ENCODE results near the gene NADK2. TPM values are rescaled to one million over a fixed set of nuclear protein-coding genes. Genes with fewer than 3 reads are reported as not detected.
"Not testable (repeated sequence)": the region's sequence is repeated elsewhere in the genome, so short reads cannot be mapped to it uniquely, and the experiment has no call there.

The NADK2 gene
- total RNA-seq, 2 donors from 2014 or later = 23.4 to 30.1 TPM

GRCh38 chr5:36193746-36194145 lies 48.0 kb downstream of the NADK2 start:
- intact Hi-C loops (cut with DNase I) = no loop called here
- peaks cover 0 to 11% (median 0%) of the 10 kb centered on the region in 3 donors for H3K9me3 ChIP-seq
- H3K36me3 ChIP-seq (replicated peaks in 1 of 2; ENCODE audit: insufficient read depth in 1 of 2, low read depth in 2 of 2) = peaks cover 9 to 16% of the 10 kb centered on the region in 2 donors
- WGBS, 2 donors = 67 to 70% methylated on average over 5 of the region's 5 CpGs
- DNase-seq = no peak
- TF ChIP-seq POLR2A (IDR thresholded peaks at IDR 0.05) (no peak), CTCF (IDR thresholded peaks at IDR 0.05) (no peak)
- no peak overlapping the region for H3K4me3 ChIP-seq
- H3K4me1 ChIP-seq = peaks cover 7% of the 10 kb centered on the region
- no peak for ATAC-seq
- H3K27ac ChIP-seq = no peak overlapping the region
- H3K27me3 ChIP-seq = no peaks in the 10 kb centered on the region

GRCh38 chr5:36184408-36184807 lies 57.3 kb downstream of the NADK2 start:
- H3K4me3 ChIP-seq; H3K4me1 ChIP-seq; H3K36me3 ChIP-seq (replicated peaks in 1 of 2; ENCODE audit: insufficient read depth in 1 of 2, low read depth in 2 of 2); H3K27ac ChIP-seq; H3K27me3 ChIP-seq; H3K9me3 ChIP-seq; ATAC-seq; intact Hi-C loops (cut with DNase I); DNase-seq: not testable (repeated sequence)
- WGBS, 2 donors = 44 to 52% methylated on average over 2 to 3 of the region's 4 CpGs

- no peak for DNase-seq
- Histone ChIP-seq H3K36me3 (replicated peaks in 1 of 2; ENCODE audit: insufficient read depth in 1 of 2, low read depth in 2 of 2) (no peaks in the 10 kb centered on the region), H3K9me3 (no peaks in the 10 kb centered on the region), H3K4me3 (no peak overlapping the region), H3K27ac (no peak overlapping the region), H3K4me1 (no peaks in the 10 kb centered on the region), H3K27me3 (no peaks in the 10 kb centered on the region)
- ATAC-seq = no peak
- intact Hi-C loops (cut with DNase I) = no loop called here
- no peak for TF ChIP-seq CTCF (IDR thresholded peaks at IDR 0.05)
- TF ChIP-seq POLR2A (IDR thresholded peaks at IDR 0.05) = no peak
- WGBS, 2 donors = 63 to 64% methylated on average over 2 of the region's 2 CpGs
These were observed 60.0 kb downstream of the NADK2 start for GRCh38 chr5:36181774-36182173.

GRCh38 chr5:36180556-36181350 lies 61.0 kb downstream of the NADK2 start:
- Histone ChIP-seq H3K4me3 (no peak overlapping the region), H3K27ac (no peak overlapping the region), H3K36me3 (replicated peaks in 1 of 2; ENCODE audit: insufficient read depth in 1 of 2, low read depth in 2 of 2) (no peaks in the 10 kb centered on the region), H3K4me1 (no peaks in the 10 kb centered on the region), H3K9me3 (no peaks in the 10 kb centered on the region), H3K27me3 (no peaks in the 10 kb centered on the region)
- 77 to 91% methylated on average over 2 of the region's 2 CpGs for WGBS, 2 donors
- ATAC-seq (no peak), DNase-seq (no peak)
- TF ChIP-seq CTCF (IDR thresholded peaks at IDR 0.05) = no peak
- no peak for TF ChIP-seq POLR2A (IDR thresholded peaks at IDR 0.05)
- intact Hi-C loops (cut with DNase I) = no loop called here

- Histone ChIP-seq H3K9me3 (no peaks in the 10 kb centered on the region), H3K36me3 (replicated peaks in 1 of 2; ENCODE audit: insufficient read depth in 1 of 2, low read depth in 2 of 2) (no peaks in the 10 kb centered on the region), H3K4me1 (no peaks in the 10 kb centered on the region), H3K27ac (no peak overlapping the region), H3K4me3 (no peak overlapping the region), H3K27me3 (no peaks in the 10 kb centered on the region)
- no peak for ATAC-seq
- TF ChIP-seq CTCF (IDR thresholded peaks at IDR 0.05) (no peak), POLR2A (IDR thresholded peaks at IDR 0.05) (no peak)
- intact Hi-C loops (cut with DNase I) = no loop called here
- no peak for DNase-seq
- 72 to 80% methylated on average over 4 of the region's 4 CpGs for WGBS, 2 donors
These were observed 61.8 kb downstream of the NADK2 start for GRCh38 chr5:36179950-36180349.
